ENCODE results near the gene RANGAP1.

RANGAP1 gene

DNA sequence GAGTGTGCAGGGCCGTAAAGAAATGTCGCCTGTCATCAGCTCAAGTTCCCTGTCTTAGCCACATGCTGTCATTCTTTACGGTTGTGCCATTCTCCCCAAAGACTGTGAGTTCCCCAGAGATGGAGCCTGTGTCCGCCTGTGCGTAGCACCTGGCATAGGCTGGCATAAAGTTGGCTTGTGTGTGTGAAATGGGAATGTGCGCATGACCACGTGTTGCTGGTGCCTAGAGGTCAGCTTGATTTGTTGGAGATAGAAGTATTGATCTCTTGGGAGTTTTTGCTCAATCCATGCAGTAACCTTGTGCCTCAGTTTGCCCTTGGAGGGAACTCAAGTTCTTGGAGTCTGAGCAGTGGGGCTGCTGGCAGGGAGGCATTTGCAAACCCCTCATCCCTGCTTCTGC, 54.6 kb downstream of the RANGAP1 start:
- DNase-seq = no peak

DNA sequence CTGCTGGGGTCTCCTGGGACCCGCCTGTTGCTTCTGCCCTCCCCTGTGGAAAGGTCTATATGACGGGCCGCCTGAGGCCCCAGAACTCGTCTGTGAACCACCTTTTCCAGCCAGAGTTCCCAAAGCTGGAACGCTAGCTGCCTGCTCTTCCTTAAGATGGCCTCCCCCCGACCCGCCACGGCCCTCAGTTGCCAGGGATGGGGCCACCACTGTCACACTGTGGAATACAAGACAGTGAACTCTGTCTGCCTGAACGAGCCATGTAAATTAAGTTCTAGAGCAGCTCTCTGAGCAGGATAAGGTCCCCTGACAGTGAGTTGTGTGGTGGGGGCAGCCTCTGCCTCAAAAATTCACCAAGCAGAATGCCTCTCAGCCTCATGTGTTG, 55.6 kb downstream of the RANGAP1 start:
- DNase-seq = no peak

DNA sequence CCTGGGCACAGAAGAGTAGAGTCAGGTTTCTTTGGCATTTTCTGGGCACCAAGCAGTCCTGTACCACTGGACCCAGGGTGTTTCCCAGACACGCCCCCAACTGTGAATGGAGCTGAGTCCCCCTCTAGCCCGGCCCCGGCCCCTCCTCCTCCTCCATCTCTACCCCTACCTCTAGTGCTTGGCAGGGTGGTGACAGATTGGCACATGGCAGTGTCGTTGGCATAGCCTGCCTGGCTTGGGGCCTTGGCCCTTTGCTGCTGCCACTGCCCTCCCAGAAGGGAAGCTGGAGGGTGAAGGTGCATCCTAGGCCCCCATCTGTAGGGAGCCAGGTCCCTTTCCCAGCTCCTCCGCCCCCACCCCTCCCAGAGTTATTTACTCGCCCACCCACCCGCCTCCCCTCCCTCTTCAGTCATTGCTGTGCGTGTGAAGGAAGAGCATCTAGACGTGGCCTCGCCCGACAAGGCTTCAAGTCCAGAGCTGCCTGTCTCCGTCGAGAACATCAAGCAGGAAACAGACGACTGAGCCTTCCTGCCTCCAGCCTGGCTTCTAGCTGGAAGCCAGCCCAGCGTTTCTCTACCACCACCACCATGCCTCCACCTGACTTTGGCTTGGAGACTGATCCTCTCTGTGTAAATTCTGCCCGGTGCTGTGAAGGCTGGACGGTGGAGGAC, 56.1 kb downstream of the RANGAP1 start:
- no peak for DNase-seq

DNA sequence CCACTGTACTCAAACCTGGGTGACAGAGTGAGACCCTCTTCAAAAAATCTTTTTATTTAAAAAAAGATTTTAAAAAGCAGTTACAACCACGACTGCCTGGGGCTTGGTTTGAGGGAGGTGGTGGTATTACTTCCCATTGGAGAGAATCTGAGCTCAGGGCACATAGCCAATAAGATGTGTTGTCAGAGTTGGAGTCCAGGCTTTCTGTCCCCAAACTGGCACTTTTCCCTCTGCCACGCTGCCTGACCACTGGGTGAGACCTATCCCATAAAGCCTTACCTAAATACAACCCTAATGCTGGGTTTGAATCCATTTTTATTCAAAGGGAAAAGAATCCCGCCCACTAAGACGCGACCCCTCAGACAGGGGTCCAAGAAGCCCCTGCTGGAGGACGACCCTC, 56.8 kb downstream of the RANGAP1 start:
- no peak for DNase-seq

DNA sequence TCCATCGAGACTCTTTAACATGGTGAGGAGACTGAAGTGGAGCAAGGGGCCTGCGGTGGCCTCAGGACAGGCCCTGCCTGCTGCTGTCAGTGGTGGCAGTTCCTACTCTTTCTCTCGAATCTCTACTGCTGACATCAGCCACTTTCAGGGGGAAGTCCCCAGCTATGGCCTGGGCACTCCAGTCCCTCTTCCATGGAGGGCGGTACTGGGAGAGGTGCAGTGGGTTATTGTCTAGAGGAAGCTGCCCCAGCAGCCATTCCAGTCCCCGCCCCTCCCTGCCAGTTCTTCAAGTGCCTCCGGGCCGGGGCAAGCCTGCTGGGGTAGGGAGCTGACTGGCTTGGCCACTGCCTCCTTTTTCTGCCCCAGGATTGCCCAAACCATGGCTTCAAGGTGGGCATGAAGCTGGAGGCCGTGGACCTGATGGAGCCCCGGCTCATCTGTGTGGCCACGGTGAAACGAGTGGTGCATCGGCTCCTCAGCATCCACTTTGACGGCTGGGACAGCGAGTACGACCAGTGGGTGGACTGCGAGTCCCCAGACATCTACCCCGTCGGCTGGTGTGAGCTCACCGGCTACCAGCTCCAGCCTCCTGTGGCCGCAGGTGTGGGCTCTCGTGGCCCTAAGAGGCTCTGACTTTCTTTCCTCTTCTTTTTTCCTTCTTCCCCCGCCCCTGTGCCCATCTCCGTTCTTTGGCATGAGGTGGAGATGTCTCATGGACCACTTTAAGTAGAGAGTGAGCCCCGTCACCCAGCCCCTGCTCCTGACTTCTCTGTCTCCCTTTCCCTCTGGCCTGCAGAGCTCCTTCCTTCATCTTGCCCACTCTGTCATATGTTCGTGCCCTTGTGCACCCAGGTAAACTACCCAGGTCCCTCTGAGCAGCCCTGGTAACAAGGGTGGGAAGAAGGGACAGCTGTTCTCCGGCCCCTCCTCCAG, 59.0 kb downstream of the RANGAP1 start:
- DNase-seq = no peak

DNA sequence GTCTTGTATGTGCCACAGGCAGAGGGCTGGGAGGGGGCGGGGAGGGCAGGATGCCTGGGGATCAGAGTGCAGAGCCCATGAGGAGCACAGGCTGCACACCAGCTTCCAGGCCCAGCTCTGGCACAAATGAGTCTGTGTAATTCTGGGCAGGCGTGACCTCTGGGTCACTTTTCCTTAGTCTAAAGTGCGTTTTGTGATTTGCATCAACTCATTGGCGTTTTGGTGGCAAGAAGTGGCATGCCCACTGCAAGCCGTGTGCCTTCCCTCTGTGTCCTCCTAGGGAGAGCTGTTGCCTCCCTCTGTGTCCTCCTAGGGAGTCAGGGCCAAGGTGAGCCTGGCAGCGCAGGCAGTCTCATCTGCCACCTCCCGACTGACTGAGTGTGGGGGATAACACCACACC, 62.5 kb downstream of the RANGAP1 start:
- no peak for DNase-seq

DNA sequence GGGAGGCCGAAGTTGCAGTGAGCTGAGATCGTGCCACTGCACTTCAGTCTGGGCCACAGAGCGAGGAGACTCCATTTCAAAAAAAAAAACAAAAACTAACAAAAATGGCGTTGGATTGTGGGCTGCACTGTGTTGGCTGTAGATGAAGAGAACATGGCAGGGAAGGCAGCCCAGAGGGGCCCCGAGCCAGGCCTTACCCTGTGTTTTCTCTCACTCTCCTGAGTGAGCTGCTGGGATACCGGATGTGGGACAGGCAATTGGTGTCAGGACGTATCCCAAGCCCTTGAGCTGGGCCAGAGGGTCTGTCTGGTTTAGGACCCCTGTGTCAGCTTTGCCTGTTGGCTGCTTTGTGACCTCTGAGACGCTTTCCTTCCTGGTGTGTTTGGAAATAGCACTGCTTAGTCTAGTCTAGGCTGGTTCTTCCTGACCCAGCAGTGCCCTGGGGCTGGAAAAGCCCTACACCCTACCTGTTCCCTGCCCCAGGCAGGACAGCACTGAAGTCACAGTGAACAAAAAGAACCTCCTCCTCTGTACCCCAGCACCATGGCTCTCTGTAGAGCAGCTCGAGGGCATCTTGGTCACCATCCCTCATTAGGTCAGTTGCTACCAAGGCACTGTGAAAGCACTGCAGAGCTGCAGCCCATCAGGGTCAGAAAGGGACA, 63.0 kb downstream of the RANGAP1 start:
- DNase-seq = no peak

DNA sequence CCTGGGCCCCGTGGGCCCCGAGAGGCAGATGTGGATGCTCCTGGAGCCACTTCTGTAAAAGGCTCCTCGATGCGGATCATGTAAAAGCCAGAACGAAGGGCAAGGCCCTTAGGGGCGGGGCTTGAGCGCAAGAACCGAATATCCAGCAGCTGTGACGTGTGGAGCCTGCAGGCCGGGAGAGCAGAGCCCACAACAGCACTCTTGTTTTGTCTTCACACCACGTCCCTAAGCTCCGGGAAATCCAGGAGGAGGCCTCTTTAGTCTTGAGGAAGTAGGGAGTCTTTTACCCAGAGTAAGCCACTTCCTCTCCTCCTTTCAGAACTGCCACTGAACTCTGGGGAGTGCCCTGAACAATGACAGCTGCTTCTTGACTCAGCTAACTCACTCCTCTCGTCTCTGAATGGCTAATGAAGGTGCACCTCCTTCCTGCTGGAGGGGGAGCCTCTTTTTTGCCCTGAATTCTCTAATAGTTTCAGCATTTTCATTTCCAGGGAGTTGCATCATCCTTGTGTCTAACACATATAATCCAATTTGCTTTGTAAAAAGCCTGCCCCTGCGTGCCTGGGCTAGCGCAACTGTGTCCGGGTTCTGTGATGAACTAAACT, 68.3 kb downstream of the RANGAP1 start:
- peak; percentile 39 for DNase-seq

DNA sequence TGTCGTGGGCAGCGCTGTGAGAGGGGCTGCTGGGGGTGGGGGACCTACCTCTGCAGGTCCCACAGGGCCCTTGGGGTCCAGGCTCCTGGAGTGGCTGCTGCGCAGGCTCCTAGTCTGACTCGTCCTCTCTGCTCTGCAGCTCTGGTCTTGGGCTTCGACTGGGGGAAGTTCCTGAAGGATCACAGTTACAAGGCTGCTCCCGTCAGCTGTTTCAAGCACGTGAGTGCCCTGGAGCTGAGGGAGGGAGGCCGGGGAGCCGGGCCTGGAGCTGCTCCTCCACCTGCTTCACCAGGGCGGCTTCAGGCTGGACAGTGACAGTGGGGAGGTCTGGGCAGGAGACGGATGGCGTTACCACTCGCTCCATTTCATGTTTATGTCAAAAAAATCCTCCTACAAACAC, 69.0 kb downstream of the RANGAP1 start:
- DNase-seq = no peak

DNA sequence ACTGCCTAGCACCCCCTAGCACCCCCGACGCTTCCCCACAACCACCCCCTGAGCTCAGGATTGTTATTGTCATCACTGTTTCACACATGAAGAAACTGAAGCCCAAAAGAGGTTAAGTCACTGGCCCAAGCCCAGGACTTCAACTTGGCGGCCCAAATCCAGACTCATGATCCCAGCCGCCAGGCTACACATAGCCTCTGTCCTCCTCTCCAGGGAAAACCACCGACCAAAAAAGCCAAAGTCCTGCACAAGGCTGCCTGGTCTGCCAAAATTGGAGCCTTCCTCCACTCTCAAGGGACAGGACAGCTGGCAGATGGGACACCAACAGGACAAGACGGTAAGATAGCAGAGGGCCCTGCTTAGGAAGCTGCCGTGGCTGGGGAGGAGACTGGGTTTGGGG, 70.1 kb downstream of the RANGAP1 start:
- DNase-seq = no peak

DNA sequence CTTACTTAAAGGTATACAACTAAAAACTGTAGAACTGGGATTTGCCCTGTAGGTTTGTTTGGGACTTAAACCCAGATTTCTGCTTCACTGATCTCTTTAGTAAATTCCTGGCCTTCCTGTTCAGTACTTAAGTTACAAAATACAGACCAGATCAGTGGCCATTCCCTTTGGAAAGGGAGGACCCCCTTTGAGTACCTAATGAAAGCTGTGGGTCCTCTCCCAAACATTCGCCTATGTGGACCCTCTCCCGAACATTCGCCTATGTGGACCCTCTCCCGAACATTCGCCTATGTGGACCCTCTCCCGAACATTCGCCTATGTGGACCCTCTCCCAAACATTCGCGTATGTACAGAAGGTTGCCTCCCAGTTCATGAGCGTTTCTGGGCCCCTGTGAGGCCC, 70.6 kb downstream of the RANGAP1 start:
- no peak for DNase-seq

DNA sequence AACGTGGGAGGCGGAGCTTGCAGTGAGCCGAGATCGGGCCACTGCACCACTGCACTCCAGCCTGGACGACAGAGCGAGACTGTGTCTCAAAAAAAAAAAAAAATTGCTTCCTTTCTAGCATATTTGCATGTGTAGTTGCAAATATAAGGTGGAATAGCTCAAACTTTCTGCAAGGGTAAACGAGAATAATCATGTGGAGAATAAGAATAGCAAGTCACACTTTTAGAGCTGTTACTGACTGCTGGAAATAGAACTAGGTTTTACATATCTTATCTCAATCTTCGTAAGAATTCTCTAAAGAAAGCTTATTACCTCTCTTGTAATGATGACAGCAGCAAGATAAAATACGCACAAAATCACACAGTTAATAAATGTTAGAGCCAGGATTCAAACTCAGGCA, 79.3 kb downstream of the RANGAP1 start:
- no peak for DNase-seq

DNA sequence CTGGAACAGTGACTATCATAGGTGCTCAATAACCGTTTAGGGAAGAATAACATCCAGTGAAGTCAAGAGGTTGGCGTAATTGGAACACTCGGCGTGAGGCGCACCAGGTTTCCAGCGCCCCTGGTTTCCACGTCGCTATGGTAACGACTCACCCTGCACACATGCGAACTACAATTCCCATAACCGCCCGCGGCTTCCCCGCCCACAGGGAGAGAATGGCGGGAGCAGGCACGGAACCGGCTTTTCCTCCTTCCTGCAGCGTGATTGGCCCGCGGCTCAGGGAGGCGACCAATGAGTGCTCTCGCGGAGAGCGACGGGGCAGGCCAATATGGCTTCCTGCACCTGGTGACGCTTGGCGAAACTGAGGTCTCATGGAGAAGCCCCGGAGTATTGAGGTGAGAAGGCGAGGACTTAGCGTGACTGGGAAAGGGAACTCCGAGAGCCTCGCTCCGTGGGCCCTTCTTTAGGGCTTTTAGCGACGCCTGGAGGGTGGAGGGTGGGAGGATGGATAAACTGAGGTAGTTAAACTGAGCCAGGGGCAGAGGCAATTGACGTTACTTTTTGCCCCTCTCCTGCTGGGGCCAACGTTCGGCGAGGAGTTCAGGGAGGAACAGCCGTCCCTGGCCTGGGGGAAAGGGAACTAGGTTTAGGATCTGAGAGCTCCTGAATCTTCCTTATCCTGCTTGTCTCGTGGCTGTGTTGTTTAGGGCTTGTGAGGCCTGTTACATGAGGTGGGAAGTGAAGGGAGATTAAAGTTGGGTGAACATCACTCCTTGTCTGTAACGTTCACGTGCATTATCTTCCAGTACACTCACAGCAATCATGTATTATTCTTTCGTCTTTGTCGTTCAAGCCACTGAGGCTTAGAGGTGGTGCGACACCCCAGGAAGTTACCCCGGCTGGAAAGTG, 80.7 kb downstream of the RANGAP1 start, which contains the start of gene L3MBTL2:
TSS of gene L3MBTL2 (plus strand) at position 321 of the 909 bp plus-strand sequence. CDS start at position 372, 51 bp downstream.
- DNase-seq = peak; percentile 89

DNA sequence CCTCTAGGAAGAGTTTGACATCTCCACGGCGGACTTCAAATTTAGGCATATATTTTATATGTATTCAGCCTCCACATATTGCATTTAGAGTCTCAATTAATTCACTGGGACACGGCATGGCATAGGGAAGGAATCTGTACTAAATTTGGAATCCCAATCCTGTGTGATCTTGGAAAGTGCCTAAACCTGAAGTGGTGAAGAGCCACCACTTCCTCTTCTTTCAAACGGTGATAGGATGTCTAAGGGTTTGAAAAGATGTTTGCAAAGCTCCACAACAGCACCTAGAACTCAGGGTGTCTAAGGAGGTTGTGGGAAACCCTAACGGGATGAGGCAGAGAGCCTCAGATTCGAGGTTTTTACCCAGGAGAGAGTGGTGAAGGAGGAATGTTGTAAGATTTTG, 81.9 kb downstream of the RANGAP1 start:
- DNase-seq = no peak

DNA sequence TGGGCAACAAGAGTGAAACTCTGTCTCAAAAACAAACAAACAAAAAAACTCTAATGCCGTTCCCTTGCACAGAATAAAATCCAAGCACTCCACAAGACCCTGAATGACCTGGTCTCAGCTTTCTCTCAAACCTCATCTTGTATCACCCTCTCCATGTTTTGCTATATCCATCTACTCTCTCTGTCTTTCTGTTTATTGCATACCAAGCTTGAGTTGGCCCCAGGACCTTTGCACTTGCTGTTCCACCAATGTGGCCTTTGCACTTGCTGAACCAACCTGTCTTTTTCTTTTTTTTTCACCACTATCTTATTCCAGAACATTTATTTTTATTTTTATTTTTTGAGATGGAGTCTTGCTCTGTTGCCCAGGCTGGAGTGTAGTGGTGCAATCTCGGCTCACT, 82.9 kb downstream of the RANGAP1 start:
- DNase-seq = no peak

DNA sequence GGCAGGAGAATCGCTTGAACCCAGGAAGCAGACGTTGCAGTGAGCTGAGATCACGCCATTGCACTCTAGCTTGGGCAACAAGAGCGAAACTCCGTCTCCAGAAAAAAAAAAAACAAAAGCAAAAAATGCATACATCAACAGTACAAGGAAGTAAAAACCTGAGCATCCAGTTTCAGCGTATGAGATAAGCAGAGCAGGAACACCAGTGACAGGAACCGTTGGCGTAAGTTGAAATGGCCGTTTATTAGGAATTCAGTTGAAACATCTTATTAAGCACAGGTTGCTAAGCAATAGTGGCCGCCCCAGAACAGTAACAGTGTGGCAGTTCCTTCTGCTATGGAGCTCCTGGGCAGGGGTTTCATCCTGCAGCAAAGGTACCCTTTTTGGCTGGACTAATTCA, 84.8 kb downstream of the RANGAP1 start:
- DNase-seq = no peak

DNA sequence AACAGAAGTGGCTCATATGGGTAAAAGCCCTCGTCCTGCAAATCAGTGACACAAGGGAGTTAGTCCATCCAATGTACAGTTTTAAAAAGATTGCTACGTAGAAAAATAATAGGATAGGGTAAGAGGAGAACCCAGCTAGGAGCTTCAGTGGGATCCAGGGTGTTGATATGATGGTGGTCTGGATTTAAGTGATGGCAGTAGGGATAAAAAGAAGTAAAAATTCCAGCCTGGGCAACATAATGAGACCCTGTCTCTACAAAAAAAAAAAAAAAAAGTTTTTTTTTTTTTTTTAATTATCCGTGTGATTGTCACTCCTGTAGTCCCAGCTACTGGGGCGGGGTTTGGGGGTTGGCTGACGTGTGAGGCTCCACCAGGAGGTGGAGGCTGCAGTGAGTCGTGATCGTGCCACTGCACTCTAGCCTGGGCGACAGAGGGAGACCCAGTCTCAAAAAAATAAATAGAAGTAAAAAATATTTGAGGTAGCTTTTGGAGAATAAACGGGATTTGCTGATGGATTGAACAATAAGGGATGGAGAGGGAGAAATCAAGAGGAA, 87.9 kb downstream of the RANGAP1 start:
- DNase-seq = no peak

DNA sequence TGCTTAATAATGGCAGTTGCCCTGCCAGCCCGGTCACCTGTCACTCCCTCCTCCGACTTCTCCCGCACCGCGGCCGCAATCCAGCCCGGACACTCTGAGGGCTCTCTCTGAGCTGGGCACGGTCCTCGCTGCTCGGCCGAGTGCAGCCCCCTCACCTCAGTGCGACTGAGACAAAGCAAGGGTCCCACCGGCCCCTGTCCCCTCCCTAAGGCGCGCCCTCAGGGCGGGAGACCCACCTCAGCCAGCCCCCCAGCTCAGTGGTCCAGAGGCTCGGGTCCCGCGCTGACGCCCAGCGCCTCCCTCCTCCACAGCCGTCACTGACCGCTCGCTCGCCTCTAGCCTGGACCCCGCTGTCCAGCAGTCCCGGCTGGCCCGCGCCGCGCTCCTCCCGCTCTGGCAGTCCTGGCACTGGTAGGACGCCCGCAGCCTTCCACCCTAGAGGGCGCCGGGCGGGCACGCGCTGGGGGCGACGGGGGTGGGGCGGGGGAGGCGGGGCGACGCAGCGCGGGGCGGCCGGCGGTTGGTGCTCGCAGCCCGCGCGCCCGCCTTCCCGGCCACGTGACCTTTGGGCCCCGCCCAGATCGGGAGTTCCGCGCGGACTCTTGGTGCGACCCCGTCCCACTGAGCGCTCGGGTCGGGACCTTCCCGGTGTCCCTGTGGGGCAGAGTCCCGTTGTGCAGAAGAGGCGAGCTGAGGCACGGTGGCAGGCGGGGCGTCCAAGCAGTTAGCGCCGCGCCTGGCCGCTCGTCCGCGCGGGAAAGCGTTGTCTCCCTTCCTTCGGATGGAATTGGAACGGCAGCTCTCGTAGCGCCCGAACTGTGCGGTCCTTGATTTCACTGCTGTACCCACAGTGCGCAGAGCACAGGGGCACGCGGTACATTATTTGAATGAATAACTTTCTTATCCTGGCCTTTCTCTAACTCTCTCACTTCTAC, 88.7 kb downstream of the RANGAP1 start:
- DNase-seq = peak; percentile 55

Measured in NCI-H510A (cell line).